GM18868 (cell line): ENCODE data around the gene GRAMD1A.
"Not testable (repeated sequence)": the region's sequence is repeated elsewhere in the genome, so short reads cannot be mapped to it uniquely, and the experiment has no call there.

ENCODE experiments used
- ATAC-seq: cut with Tn5 transposase; IDR thresholded peaks from one replicate; pipeline ENCODE4 v1.9.1; 2021; ENCODE audit warnings: mild to moderate bottlenecking, moderate library complexity; ENCODE audit not compliant: unreplicated experiment

Gene GRAMD1A

DNA sequence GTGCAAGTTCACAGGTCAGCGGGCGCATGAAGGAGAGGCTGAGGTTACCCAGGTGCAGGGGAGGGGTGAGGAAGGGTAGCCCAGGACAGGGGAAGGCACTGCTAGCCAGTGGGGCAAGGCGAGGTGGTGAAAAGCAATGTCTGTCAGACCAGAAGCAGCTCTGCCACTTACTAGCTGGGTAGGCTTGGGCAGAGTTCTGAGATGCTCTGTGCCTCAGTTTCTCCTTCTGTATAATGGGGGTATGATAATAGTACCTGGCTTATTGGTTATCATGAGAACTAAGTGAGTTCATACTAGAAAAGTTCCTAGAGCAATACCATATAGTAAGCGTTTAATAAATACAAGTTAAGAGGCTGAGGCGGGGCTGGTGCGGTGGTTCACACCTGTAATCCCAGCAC lies 15.8 kb downstream of the GRAMD1A start:
- ATAC-seq: no peak

- no peak for ATAC-seq
Measured at GRCh38 chr19:35017507-35017906, 17.4 kb downstream of the GRAMD1A start.

GRCh38 chr19:35018379-35018778 lies 18.3 kb downstream of the GRAMD1A start:
- no peak for ATAC-seq

GRCh38 chr19:35019144-35019543 lies 19.0 kb downstream of the GRAMD1A start:
- no peak for ATAC-seq

GRCh38 chr19:35021016-35021415 lies 20.9 kb downstream of the GRAMD1A start:
- no peak for ATAC-seq

DNA sequence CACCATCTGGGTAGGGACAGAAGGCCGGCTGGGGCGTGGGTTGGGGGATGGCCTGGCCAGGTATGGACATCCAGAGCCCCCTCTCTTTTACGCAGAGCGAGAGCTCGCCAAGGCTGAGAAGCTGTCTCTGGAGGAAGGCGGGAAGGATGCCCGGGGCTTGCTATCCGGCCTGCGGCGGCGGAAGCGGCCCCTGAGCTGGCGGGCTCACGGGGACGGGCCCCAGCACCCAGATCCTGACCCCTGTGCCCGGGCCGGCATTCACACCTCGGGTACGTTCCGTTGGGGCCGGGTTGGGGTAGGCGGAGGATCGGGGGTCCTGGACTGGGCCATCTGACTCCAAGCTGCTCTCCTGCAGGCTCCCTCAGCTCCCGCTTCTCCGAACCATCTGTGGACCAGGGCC lies 21.5 kb downstream of the GRAMD1A start:
- no peak for ATAC-seq

DNA sequence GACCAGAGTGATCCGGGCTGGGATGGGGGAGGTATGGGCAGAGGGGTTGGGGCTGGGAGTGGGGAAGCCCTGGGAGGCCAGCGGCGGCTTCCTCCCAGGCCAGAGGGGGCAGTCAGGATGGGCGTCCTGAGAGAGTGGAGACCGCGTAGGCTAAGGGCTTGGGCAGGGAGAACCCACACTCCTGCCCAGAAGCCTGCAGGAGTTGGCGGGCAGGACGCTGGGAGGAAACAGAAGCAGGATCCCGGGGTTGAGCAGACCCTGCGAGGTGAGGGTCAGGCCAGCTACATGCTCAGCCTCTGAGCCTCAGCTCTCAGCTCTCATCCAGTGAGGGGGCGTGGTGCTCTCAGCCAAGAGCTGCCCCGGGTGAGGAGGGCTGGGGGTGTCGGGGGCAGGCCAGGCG lies 22.3 kb downstream of the GRAMD1A start:
- no peak for ATAC-seq

DNA sequence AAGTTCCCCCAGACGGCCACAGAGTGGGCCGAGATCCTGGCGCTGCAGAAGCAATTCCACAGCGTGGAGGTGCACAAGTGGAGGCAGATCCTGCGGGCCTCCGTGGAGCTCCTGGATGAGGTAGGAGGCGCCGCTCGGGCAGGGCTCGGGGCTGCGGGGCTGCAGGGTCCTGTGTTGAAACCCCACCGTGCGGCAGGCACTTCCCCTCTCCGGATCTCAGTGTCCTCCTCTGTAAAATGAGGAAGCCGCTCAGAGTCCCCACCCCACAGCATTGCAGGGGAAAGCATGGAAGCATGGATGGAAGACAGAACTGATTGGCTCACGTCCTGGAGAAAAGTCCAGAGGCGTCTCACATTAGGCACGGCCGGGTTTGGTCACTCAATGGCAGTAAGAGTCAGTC lies 23.3 kb downstream of the GRAMD1A start:
- no peak for ATAC-seq

GRCh38 chr19:35024095-35024494 lies 24.0 kb downstream of the GRAMD1A start:
- ATAC-seq: no peak

- ATAC-seq: no peak
Measured at GRCh38 chr19:35025969-35026368, 25.8 kb downstream of the GRAMD1A start.

DNA sequence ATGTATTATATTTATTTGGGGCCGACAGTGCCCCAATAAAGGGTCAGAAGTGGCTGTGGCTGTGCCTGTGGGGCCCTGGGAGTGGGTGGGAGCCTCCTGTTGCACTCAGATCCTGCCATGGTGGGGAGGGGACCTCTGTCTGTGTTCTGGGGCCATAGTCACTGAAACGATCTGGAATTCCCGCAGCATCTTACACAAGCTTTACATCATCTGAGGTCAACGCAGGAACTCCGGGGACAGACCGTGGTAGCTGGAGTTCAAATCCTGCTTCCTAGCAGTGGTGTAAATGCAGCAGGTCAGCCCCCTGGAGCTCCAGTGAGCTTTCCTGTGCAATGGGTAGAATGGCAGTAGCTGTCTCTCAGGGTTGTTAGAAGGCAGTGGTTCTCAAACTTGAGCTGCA lies 26.3 kb downstream of the GRAMD1A start:
- ATAC-seq: no peak

GRCh38 chr19:35027009-35027408 lies 26.9 kb downstream of the GRAMD1A start:
- ATAC-seq: no peak

GRCh38 chr19:35027851-35028599 lies 27.9 kb downstream of the GRAMD1A start:
- ATAC-seq: no peak

GRCh38 chr19:35028600-35028885 lies 28.4 kb downstream of the GRAMD1A start:
- not testable (repeated sequence) for ATAC-seq

DNA sequence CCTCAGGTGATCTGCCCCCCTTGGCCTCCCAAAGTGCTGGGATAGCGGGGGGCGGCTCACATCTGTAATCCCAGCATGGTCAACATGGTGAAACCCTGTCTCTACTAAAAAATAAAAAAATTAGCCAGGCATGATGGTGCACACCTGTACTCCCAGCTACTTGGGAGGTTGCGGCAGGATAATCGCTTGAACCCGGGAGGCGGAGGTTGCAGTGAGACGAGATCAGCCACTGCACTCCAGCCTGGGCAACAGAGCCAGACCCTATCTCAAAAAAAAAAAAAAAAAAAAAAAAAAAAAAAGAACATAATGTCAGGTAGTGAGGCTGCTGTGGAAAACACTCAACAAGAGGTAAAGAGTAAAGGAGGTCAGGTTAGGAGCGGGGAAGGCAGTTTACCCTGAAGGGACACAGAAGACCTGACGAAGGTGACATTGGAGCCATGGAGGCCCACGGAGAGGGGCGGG lies 29.2 kb downstream of the GRAMD1A start:
- ATAC-seq: not testable (repeated sequence)

DNA sequence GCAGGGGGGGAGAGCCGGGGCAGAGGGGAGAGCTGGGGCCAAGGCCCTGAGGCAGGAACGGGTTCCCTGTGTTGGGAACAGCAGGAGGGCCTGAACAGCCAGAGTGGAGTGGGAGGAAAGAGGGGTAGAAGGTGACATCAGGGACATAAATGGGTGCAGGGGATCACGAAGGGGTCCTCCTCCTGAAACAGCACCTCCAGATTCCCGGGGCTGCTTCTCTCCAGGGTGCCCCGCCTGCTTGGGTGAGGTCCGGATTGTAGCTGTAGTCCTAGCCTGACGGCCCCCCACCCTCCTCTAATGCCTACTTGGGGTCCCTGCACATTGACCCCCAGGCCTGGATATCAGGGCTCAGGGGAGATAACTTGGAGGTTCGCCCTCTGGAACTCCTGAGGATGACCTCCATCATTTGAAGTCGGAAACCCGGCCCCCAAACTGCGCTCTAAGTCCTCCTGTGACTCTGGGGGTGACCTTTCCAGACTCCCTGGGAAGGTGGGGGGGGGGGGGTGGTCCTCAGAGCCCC lies 29.7 kb downstream of the GRAMD1A start:
- no peak for ATAC-seq

GRCh38 chr19:35030257-35031071 lies 30.3 kb downstream of the GRAMD1A start, which contains the start of gene SCN1B:
TSS of gene SCN1B (plus strand) at chr19:35030470. CDS start at chr19:35030821, 351 bp downstream.
- ATAC-seq: no peak

- ATAC-seq: no peak
Measured at GRCh38 chr19:35031072-35031881, 31.2 kb downstream of the GRAMD1A start.

DNA sequence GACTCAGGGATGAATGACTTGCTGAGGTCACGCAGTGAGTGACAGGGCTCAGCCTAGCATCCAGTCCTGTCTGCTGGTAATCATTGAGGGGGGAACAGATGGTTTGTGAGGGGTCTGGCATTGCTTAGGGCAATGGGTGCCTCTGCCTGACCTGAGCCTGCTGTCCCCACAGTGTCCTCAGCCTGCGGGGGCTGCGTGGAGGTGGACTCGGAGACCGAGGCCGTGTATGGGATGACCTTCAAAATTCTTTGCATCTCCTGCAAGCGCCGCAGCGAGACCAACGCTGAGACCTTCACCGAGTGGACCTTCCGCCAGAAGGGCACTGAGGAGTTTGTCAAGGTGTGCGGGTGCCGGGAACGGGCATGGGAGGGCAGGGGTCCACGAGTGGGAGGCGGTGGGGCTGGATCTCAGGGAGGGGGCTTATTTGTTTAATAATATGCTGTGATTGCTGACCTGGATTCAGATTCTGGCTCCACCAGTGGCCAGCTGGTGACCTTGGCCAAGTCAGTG lies 32.3 kb downstream of the GRAMD1A start:
- ATAC-seq: no peak

GRCh38 chr19:35033067-35034004 lies 33.2 kb downstream of the GRAMD1A start:
- ATAC-seq: no peak
